Mesenchymal stem cell (in vitro differentiated cells and primary cell): Measurements from ENCODE around the gene TMEM253.

Source experiments
- DNase-seq: peaks from one replicate; pipeline ENCODE4 v3.0.0-alpha.2; 2013
- H2AFZ ChIP-seq: one replicate; pipeline ENCODE4 v1.6.1; 2013; ENCODE audit warnings: low read depth, mild to moderate bottlenecking, control low read depth, inconsistent platforms, low read length, moderate library complexity
- H2AK5ac ChIP-seq: 2 replicates; pipeline ENCODE4 v1.6.1; 2013; ENCODE audit warnings: low read length, moderate library complexity, mild to moderate bottlenecking, inconsistent platforms; ENCODE audit not compliant: severe bottlenecking
- H2BK120ac ChIP-seq: one replicate; pipeline ENCODE4 v1.6.1; 2013; ENCODE audit warnings: low read depth, mild to moderate bottlenecking, inconsistent platforms, low read length, moderate library complexity
- H2BK12ac ChIP-seq, 2 experiments: one replicate each; pipeline ENCODE4 v1.6.1; 2013; ENCODE audit warnings: inconsistent platforms in 2 of 2, low read length in 2 of 2, mild to moderate bottlenecking in 2 of 2, moderate library complexity in 2 of 2, control low read depth in 1 of 2
- H2BK15ac ChIP-seq: one replicate; pipeline ENCODE4 v1.6.1; 2013; ENCODE audit warnings: mild to moderate bottlenecking, low read depth, inconsistent platforms; ENCODE audit not compliant: poor library complexity, severe bottlenecking
- H2BK5ac ChIP-seq: 2 replicates; pipeline ENCODE4 v1.6.1; 2013; ENCODE audit warnings: low read depth, mild to moderate bottlenecking, low read length, control low read depth, inconsistent platforms; ENCODE audit not compliant: poor library complexity, severe bottlenecking
- H3K14ac ChIP-seq, 2 experiments: one replicate each; pipeline ENCODE4 v1.6.1; 2013; ENCODE audit warnings: inconsistent platforms in 2 of 2, low read length in 2 of 2, control low read depth in 1 of 2, mild to moderate bottlenecking in 1 of 2, moderate library complexity in 1 of 2
- H3K18ac ChIP-seq, 2 experiments: one replicate each; pipeline ENCODE4 v1.6.1; 2013; ENCODE audit warnings: inconsistent platforms in 2 of 2, low read length in 2 of 2, control low read depth in 1 of 2, low read depth in 1 of 2, mild to moderate bottlenecking in 1 of 2
- H3K23ac ChIP-seq, 2 experiments: one replicate each; pipeline ENCODE4 v1.6.1; 2013; ENCODE audit warnings: inconsistent platforms in 2 of 2, low read length in 2 of 2, mild to moderate bottlenecking in 2 of 2, moderate library complexity in 2 of 2, control low read depth in 1 of 2
- H3K27ac ChIP-seq: 2 replicates; pipeline ENCODE4 v1.5.1; 2013; ENCODE audit warnings: mild to moderate bottlenecking, moderate library complexity, low read length, control low read depth, inconsistent platforms; ENCODE audit not compliant: poor library complexity, severe bottlenecking
- H3K27me3 ChIP-seq, 2 experiments: 2 replicates each; pipeline versions ENCODE4 v1.6.1 to v1.7.0; 2013; ENCODE audit warnings: low read length in 2 of 2, mild to moderate bottlenecking in 2 of 2, moderate library complexity in 2 of 2, control low read depth in 1 of 2, inconsistent platforms in 1 of 2; ENCODE audit not compliant: control insufficient read depth in 1 of 2, insufficient read depth in 1 of 2
- H3K36me3 ChIP-seq, 2 experiments: 2 replicates each; pipeline versions ENCODE4 v1.6.1 to v1.7.0; 2013; ENCODE audit warnings: low read length in 2 of 2, control low read depth in 1 of 2, inconsistent platforms in 1 of 2, low read depth in 1 of 2, mild to moderate bottlenecking in 1 of 2; ENCODE audit not compliant: insufficient read depth in 2 of 2, control insufficient read depth in 1 of 2
- H3K4ac ChIP-seq, 2 experiments: one replicate each; pipeline ENCODE4 v1.6.1; 2013; ENCODE audit warnings: inconsistent platforms in 2 of 2, low read length in 2 of 2, mild to moderate bottlenecking in 2 of 2, moderate library complexity in 2 of 2, control low read depth in 1 of 2, low read depth in 1 of 2
- H3K4me1 ChIP-seq: 2 replicates; pipeline ENCODE4 v1.6.1; 2013; ENCODE audit warnings: low read depth, low read length, control low read depth; ENCODE audit not compliant: control insufficient read depth, insufficient read depth
- H3K4me2 ChIP-seq: 2 replicates; pipeline ENCODE4 v1.6.1; 2013; ENCODE audit warnings: low read length, mild to moderate bottlenecking, inconsistent platforms; ENCODE audit not compliant: poor library complexity, severe bottlenecking
- H3K4me3 ChIP-seq, 2 experiments: 2 replicates each; pipeline versions ENCODE4 v1.5.1 to v1.7.0; 2013; ENCODE audit warnings: low read length in 2 of 2, mild to moderate bottlenecking in 2 of 2, control low read depth in 1 of 2, low read depth in 1 of 2; ENCODE audit not compliant: insufficient read depth in 1 of 2
- H3K79me1 ChIP-seq: replicated peaks from 2 replicates; pipeline ENCODE4 v1.6.1; 2013; ENCODE audit warnings: mild to moderate bottlenecking, control low read depth, low read length, inconsistent platforms; ENCODE audit not compliant: poor library complexity, severe bottlenecking
- H3K9ac ChIP-seq: 2 replicates; pipeline ENCODE4 v1.7.0; 2013; ENCODE audit warnings: mild to moderate bottlenecking, low read length, moderate library complexity
- H3K9me3 ChIP-seq: 2 replicates; pipeline ENCODE4 v1.7.0; 2013; ENCODE audit warnings: mild to moderate bottlenecking, low read length; ENCODE audit not compliant: control insufficient read depth
- H4K8ac ChIP-seq: one replicate; pipeline ENCODE4 v1.6.1; 2013; ENCODE audit warnings: inconsistent platforms, mild to moderate bottlenecking, low read length, moderate library complexity
- H4K91ac ChIP-seq: one replicate; pipeline ENCODE4 v1.6.1; 2013; ENCODE audit warnings: mild to moderate bottlenecking, low read length, inconsistent platforms
- WGBS: methylation state at CpG from one replicate; pipeline ENCODE4 v1.1.7; 2013; ENCODE audit warnings: mixed read lengths; 5-methylcytosine and 5-hydroxymethylcytosine counted together

The TMEM253 gene

DNA sequence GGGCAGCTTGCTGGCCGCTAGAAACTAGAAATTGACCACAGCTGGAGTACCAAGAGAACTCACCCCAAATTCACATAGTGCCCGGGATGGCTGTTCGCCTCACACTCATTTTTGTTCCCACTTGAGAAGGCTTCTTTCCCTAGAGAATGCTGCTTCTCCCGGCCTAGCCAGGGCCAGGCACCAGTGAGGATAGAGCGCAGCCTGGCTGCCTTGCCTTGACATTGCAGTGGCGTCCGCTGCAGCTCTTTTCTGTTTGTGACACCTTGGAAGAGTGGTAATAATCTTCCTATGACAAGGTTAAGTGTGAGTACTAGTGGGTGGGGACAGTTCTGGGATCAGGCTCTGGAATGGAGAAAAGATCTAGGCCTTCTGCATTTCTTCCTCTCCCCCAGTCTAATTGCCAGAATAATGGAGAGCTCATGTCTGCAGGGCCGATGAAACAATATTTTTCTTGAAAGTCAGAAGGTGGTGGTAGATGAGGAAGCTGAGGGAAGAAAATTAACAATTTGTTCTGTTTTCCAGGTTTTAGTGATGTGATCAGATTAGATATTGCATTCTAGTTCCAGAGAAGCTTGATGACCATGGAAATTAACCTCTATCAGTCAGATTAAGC lies 3.7 kb downstream of the TMEM253 start:
- Histone ChIP-seq H2BK12ac (peak overlapping the region in 1 of 2 experiments; percentile 7), H3K4me3 (peak overlapping the region; percentile 76 to 93), H3K4me2 (peak overlapping the region; percentile 71), H3K9me3 (no peaks in the 10 kb centered on the region), H2BK15ac (no peak overlapping the region), H3K79me1 (peaks cover 12% of the 10 kb centered on the region), H3K4me1 (peaks cover 22% of the 10 kb centered on the region), H2AK5ac (peak overlapping the region; percentile 80), H3K18ac (peak overlapping the region; percentile 95 to 98), H2AFZ (peak overlapping the region; percentile 89), H2BK5ac (peak overlapping the region; percentile 75), H3K36me3 (no peaks in the 10 kb centered on the region), H3K14ac (no peak overlapping the region), H4K91ac (no peak overlapping the region), H4K8ac (peak overlapping the region; percentile 92), H3K4ac (peak overlapping the region; percentile 42 to 73), H3K23ac (no peak overlapping the region), H2BK120ac (peak overlapping the region; percentile 36), H3K27me3 (peaks cover 0 to 7% of the 10 kb centered on the region in 2 experiments), H3K9ac (peak overlapping the region; percentile 99), H3K27ac (peak overlapping the region; percentile 97)
- 11% methylated on average over 8 of the region's 8 CpGs for WGBS
- peak; percentile 89 for DNase-seq

DNA sequence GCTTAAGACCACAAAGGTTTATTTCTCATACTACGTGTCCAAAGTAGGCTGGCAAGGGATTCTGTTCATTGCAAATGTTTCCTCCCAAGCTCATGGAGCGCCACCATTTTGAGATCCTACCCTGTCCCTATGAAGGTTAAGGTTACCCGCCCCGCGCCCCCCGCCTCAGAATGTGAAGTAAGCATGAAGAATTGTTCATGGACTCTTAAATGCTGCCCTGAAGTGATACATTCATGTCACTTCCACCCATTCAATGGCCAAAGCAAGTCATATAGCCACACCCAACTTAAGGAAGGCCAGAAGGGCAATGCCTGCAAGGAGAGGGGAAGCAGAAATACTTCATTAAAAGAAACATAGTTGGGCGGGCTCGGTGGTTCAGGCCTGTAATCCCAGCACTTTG lies 4.2 kb downstream of the TMEM253 start:
- no peak overlapping the region for H3K4ac ChIP-seq
- 92% methylated on average over 8 of the region's 8 CpGs for WGBS
- peak overlapping the region in 1 of 2 experiments; percentile 93 for H3K4me3 ChIP-seq
- no peak overlapping the region for H2BK12ac ChIP-seq
- no peak overlapping the region for H2BK5ac ChIP-seq
- no peak overlapping the region for H3K4me2 ChIP-seq
- no peak overlapping the region for H2AK5ac ChIP-seq
- no peak overlapping the region for H4K8ac ChIP-seq
- peaks cover 22% of the 10 kb centered on the region for H3K4me1 ChIP-seq
- no peaks in the 10 kb centered on the region for H3K9me3 ChIP-seq
- DNase-seq = no peak
- peak overlapping the region; percentile 99 for H3K9ac ChIP-seq
- H3K18ac ChIP-seq = no peak overlapping the region
- no peak overlapping the region for H3K23ac ChIP-seq
- H2BK15ac ChIP-seq = no peak overlapping the region
- no peak overlapping the region for H2BK120ac ChIP-seq
- H2AFZ ChIP-seq = no peak overlapping the region
- H3K27ac ChIP-seq = no peak overlapping the region
- no peak overlapping the region for H4K91ac ChIP-seq
- peaks cover 12% of the 10 kb centered on the region for H3K79me1 ChIP-seq
- no peaks in the 10 kb centered on the region for H3K36me3 ChIP-seq
- no peak overlapping the region for H3K14ac ChIP-seq
- H3K27me3 ChIP-seq = peaks cover 0 to 12% of the 10 kb centered on the region in 2 experiments

DNA sequence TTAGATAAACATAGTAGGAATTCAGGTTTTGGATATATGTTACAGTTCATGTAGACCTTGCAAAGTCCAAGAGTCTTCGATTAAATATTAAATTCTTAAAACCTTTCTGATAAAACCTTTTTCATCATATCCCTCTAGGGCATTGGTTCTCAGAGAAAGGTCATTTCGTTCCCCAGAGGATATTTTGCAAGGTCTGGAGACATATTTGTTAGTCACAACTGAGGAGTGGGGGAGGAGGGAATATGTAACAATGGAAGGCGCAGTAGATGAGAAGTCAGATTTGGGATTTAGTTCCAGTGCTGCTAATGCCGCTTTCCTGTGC lies 5.3 kb downstream of the TMEM253 start:
- Histone ChIP-seq H3K4me3 (peak overlapping the region in 1 of 2 experiments; percentile 28), H3K27me3 (peaks cover 0 to 23% of the 10 kb centered on the region in 2 experiments), H3K36me3 (no peaks in the 10 kb centered on the region), H3K14ac (no peak overlapping the region), H3K9ac (peak overlapping the region; percentile 99), H2BK5ac (no peak overlapping the region), H2BK120ac (no peak overlapping the region), H3K79me1 (peaks cover 10% of the 10 kb centered on the region), H2AK5ac (no peak overlapping the region), H2BK12ac (no peak overlapping the region), H3K18ac (no peak overlapping the region), H3K23ac (no peak overlapping the region), H3K4me2 (no peak overlapping the region), H3K4ac (no peak overlapping the region), H3K27ac (peak overlapping the region; percentile 6), H3K4me1 (peaks cover 22% of the 10 kb centered on the region), H4K8ac (peak overlapping the region; percentile 21), H3K9me3 (no peaks in the 10 kb centered on the region), H2AFZ (no peak overlapping the region), H2BK15ac (no peak overlapping the region), H4K91ac (no peak overlapping the region)
- WGBS = 78% methylated on average over 3 of the region's 4 CpGs
- DNase-seq = no peak

DNA sequence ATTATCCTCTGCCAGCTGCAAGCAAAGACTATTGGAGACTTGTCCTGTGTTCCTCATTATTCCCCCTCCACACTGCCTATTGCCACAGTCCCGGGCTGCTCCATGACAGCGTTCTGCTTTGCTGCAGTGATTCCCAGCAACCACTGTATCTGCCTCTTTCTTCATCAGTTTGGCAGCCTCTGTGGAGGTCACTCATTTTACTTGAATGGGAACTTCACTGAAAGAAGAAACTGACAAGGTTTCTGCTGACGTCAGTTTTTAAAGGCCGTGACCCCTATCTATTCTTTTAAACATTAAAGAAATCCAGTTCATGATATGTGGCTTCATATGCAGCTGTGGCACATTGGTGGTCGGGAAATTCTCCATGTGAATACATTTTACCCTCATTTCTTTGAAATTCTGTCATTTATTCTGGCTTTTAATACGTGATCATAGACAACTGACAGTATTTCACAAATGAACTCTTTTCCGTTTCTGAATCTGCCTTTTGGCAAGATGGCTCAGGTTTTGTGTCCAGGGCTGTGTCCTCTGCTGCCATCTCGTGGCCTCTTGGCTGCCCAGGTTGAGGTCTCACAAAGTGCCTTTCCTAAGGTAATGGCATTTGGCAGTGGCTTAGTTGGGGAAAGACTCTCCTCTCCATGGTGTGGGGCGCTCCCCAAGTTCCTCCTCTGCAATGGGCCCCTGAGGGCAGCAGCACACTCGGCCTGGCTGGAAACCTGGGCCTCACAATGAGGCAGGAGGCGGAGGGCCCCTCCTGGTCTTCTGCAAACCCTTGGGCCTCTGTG lies 5.8 kb downstream of the TMEM253 start:
- Histone ChIP-seq H2BK5ac (no peak overlapping the region), H4K8ac (peak overlapping the region; percentile 21), H2AFZ (peak overlapping the region; percentile 92), H2BK120ac (no peak overlapping the region), H3K4me2 (no peak overlapping the region), H3K9ac (peak overlapping the region; percentile 99), H3K23ac (no peak overlapping the region), H3K36me3 (no peaks in the 10 kb centered on the region), H3K4me3 (peak overlapping the region in 1 of 2 experiments; percentile 28), H2BK15ac (no peak overlapping the region), H3K27me3 (peaks cover 0 to 24% of the 10 kb centered on the region in 2 experiments), H2AK5ac (no peak overlapping the region), H3K18ac (no peak overlapping the region), H3K4me1 (peaks cover 21% of the 10 kb centered on the region), H3K27ac (peak overlapping the region; percentile 41), H2BK12ac (peak overlapping the region in 1 of 2 experiments; percentile 64), H3K79me1 (peaks cover 9% of the 10 kb centered on the region), H3K9me3 (no peaks in the 10 kb centered on the region), H3K4ac (no peak overlapping the region), H4K91ac (no peak overlapping the region), H3K14ac (no peak overlapping the region)
- WGBS = 34% methylated on average over 10 of the region's 11 CpGs
- peak; percentile 78 for DNase-seq
